SHP77 (cell line): ENCODE data around the gene EXOC6B.

ENCODE experiments used
- DNase-seq, 2 experiments: peaks; one replicate each; lab custom pipeline; 2025; lab: John Stamatoyannopoulos, UW

The EXOC6B gene

GRCh38 chr2:72825257-72826155, at the start of gene EXOC6B:
Gene EXOC6B (minus strand): TSS chr2:72826033.
- peak; percentile 85 for DNase-seq

GRCh38 chr2:72871880-72872279, 46.0 kb upstream of the EXOC6B start:
- DNase-seq, result no peak

GRCh38 chr2:72871060-72871459, 45.2 kb upstream of the EXOC6B start:
- DNase-seq, result no peak

DNA sequence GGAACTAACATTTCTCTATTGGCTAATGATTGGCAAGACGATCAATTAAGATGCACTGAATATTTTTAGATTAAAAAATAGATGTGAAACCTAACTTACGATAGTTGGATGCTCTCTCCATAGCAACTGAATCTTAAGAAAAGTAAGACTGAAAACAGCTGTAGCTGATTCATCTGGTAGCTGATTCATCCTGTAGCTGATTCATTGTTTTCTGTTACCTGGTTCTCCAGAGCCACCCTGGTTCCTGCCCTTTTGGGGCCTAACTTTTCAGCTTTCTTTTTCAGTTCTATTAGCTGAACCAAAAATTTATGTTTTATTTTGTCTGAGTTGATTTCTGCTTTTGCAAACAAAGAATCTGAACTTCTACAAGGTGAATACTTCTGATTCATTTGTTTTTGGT, 38.7 kb upstream of the EXOC6B start:
- no peak for DNase-seq

GRCh38 chr2:72863046-72863445, 37.2 kb upstream of the EXOC6B start:
- no peak for DNase-seq

DNA sequence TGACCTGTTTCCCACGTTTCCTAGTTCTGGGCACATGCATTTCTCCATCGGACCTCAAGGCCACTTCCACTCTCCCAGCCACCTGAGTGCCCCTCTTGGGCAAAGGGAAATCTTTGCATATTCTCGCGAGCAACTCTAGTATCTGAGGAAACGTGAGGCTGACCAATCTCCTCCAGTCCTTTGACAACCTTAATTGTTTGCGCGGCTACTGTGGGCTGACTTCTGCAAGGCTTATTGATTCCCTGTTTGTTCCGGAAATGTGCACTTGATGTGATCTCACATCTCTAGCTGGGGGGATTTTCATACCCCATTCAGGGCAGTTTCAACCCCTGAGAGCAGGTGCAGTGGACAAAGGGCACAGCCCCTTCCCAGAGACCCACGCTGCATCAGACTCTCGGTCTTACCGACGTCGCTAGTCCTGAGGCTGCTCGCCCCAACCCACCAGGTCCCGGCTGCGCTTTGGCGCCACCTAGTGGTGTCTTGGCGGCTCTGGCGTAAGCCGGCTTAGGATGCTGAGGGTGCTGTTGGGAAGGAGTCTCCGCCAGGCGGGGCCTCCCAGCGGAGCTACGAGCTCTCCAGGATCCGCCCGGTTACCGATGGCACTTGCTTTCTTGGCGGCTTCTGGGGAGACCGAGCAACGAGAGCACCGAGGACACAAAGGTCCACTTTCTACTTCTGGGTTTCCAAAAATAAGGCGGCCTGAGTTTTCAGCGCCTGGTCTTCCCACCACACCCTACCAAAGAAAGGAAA, 36.6 kb upstream of the EXOC6B start:
- DNase-seq, result peak; percentile 75 to 81

- peak; percentile 48 to 61 for DNase-seq
These were observed 34.0 kb upstream of the EXOC6B start for GRCh38 chr2:72859831-72860262.

DNA sequence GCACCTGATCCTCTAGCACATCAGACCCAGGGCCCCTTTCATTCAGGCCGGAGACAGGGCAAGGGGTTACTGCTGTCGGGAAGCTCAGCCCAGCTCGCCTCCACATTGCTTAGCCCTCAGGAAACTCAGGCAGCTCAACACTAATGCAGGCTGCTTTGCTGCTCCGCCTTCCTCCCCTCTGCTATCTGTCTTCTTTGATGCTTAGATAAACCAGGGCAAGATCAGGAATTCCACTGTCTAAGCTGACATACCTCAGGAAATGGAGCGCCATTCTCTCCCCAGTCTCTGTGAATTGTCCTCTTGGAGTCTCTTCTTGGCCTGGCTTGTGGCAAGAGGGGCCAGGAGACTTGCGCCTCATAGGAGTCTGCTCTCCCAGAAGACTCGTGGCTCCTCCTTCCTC, 25.5 kb upstream of the EXOC6B start:
- no peak for DNase-seq

GRCh38 chr2:72849138-72849462, 23.3 kb upstream of the EXOC6B start:
- no peak for DNase-seq

- no peak for DNase-seq
These were observed 22.8 kb upstream of the EXOC6B start for GRCh38 chr2:72848436-72849137.

DNA sequence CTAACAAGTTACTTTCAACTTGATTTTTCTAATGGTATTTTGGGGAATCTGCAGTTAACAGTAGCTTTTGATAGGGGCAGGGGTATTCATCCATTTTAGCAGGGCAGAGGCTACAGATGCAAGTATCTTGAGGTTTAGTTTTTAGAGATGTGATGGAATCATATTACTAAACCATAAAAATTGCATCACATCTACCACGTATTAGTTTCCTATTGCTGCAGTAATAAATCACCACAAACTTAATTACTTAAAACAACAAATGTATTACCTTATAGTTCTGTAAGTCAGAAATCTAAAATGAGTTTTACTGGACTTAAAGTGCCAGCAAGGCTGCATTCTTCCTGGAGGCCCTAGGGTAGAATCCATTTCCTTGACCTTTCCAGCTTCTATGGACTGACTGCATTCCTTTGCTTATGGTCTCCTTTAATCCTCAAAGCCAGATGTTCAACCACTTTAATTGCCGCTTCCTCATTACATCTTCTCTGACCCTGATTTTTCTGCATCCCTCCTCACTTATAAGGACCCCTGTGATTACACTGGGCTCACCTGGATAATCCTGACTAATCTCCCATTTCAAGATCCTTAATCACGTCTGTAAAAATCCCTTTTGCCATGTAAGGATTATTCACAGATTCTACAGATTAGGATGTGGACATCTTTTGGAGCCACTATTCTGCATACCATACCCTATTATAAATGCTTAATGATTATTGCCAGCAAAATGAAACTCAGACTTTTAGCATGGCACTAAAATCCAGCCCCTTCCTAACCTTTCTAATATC, 21.9 kb upstream of the EXOC6B start:
- no peak for DNase-seq

- DNase-seq, result no peak
These were observed 20.6 kb upstream of the EXOC6B start for GRCh38 chr2:72846171-72847095.

DNA sequence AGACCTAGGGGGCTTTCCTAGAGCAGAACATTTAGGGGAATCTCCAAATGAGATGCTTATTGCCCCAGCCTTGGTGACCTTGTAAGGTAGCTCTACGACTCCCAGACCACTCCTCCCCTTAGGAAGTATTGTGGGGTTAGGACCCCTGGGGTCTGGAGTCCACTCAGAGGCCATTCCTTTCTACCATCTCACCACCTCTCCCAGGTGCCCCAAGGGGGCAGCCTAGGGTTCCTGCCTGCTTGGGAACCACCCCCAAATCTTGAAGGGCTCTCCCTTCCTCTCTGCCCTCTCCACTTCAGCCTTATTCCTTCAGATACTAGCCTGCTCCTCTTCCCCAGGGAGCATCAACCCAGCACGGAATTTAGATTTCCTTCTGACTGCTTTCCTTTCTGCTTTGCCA, 17.5 kb upstream of the EXOC6B start:
- no peak for DNase-seq

DNA sequence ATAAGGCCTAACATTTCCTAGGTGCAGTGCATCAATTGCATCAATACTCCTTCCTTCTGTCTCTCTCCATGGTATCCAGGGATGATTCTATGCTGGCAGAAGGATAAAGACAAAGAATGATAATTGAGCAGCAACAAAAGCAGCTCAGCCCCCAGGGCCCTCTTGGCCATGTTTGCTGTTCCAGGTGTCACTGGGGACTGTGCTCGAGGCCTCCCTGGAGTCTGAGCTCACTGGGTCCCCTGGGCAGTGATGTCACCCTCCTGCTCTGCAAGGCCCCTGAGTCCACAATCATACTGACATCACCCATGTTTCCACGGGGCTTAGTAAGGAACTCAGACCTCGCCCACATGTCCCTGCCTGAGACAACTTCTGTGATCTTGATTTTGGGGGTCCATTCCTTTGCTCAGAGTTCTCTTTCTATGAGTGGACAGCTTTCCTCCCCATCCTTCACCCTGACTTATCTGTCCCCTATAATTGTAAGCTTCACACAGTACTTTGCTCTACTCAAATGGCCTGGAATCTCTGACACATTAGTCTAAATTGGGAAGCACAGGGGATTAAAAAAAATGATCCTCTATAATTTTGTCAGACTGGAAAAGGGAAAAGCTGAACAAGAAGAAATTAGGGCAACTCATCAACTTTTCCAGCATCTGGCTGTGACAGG, 15.8 kb upstream of the EXOC6B start:
- DNase-seq, result no peak

- no peak for DNase-seq
These were observed 14.2 kb upstream of the EXOC6B start for GRCh38 chr2:72840066-72840465.

GRCh38 chr2:72837171-72837570, 11.3 kb upstream of the EXOC6B start:
- no peak for DNase-seq

GRCh38 chr2:72835403-72835802, 9.6 kb upstream of the EXOC6B start:
- no peak for DNase-seq

DNA sequence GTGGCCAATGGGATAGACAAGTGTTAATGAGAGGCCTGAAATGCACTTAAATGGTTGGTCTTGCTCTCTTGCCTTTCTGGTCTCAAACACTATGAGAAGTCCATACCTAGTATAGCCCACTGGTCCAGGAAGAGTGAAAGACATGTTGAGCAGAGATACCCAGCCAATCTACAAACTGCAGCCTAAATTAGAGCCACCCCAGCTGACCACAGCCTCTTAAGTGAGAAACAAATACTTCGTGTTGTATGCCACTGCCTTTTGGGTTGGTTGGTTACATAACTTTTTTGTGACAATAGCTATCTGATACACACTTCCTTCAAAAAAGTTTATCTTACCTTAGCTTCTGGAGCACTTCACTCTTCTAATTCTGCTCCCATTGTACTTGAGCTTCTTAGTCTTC, 8.8 kb upstream of the EXOC6B start:
- DNase-seq, result no peak

GRCh38 chr2:72833084-72833714, 7.4 kb upstream of the EXOC6B start:
- DNase-seq, result no peak

GRCh38 chr2:72830273-72830672, 4.4 kb upstream of the EXOC6B start:
- no peak for DNase-seq
